Kidney epithelial cell (primary cell): Measurements from ENCODE around the gene TFIP11. TPM values are rescaled to one million over a fixed set of nuclear protein-coding genes. Genes with fewer than 3 reads are reported as not detected.

Source experiments
- DNase-seq: peaks from one replicate; pipeline ENCODE4 v3.0.0-alpha.2; 2010; ENCODE audit warnings: low read depth
- H3K27me3 ChIP-seq: 2 replicates; pipeline ENCODE4 v1.6.0; 2011; ENCODE audit warnings: low read length; ENCODE audit not compliant: control insufficient read depth, insufficient read depth
- H3K36me3 ChIP-seq: 2 replicates; pipeline ENCODE4 v1.5.1; 2011; ENCODE audit warnings: low read length; ENCODE audit not compliant: control insufficient read depth, insufficient read depth
- H3K4me3 ChIP-seq: 2 replicates; pipeline ENCODE4 v1.5.1; 2011; ENCODE audit warnings: low read depth, mild to moderate bottlenecking, control low read depth, low read length
- CTCF ChIP-seq: IDR thresholded peaks from 2 replicates; pipeline ENCODE4 v1.5.1; 2011; ENCODE audit warnings: mild to moderate bottlenecking, moderate library complexity, low read length, control low read depth, inconsistent platforms; ENCODE audit not compliant: insufficient read depth, poor library complexity, severe bottlenecking
- total RNA-seq: library from RNA; depleted of rRNA; stranded (reverse); fragments of >200 nt; gene quantifications from 2 replicates; pipeline ENCODE4 v1.2.3, GENCODE V29; 2015

Gene TFIP11
- total RNA-seq, 1 donor from 2014 or later = 45.8 TPM

- DNase-seq = no peak
- Histone ChIP-seq H3K36me3 (peaks cover 1% of the 10 kb centered on the region), H3K4me3 (no peak overlapping the region), H3K27me3 (no peaks in the 10 kb centered on the region)
- no peak for TF ChIP-seq CTCF
These were observed 33.6 kb upstream of the TFIP11 start for GRCh38 chr22:26545827-26546226.

GRCh38 chr22:26545385-26545784, 33.1 kb upstream of the TFIP11 start:
- H3K36me3 ChIP-seq = peaks cover 1% of the 10 kb centered on the region
- no peak overlapping the region for H3K4me3 ChIP-seq
- no peak for DNase-seq
- no peaks in the 10 kb centered on the region for H3K27me3 ChIP-seq
- TF ChIP-seq CTCF = no peak

- Histone ChIP-seq H3K4me3 (no peak overlapping the region), H3K36me3 (peaks cover 1% of the 10 kb centered on the region), H3K27me3 (no peaks in the 10 kb centered on the region)
- no peak for TF ChIP-seq CTCF
- no peak for DNase-seq
These were observed 32.2 kb upstream of the TFIP11 start for GRCh38 chr22:26544489-26544888.

GRCh38 chr22:26542831-26543230, 30.6 kb upstream of the TFIP11 start:
- Histone ChIP-seq H3K36me3 (peaks cover 1% of the 10 kb centered on the region), H3K27me3 (no peaks in the 10 kb centered on the region), H3K4me3 (no peak overlapping the region)
- no peak for DNase-seq
- TF ChIP-seq CTCF = no peak

- H3K4me3 ChIP-seq = no peak overlapping the region
- no peak for DNase-seq
- H3K36me3 ChIP-seq = peaks cover 1% of the 10 kb centered on the region
- no peak for TF ChIP-seq CTCF
- H3K27me3 ChIP-seq = no peaks in the 10 kb centered on the region
These were observed 29.0 kb upstream of the TFIP11 start for GRCh38 chr22:26541167-26541819.

GRCh38 chr22:26540119-26540518, 27.8 kb upstream of the TFIP11 start:
- Histone ChIP-seq H3K27me3 (no peaks in the 10 kb centered on the region), H3K4me3 (no peak overlapping the region), H3K36me3 (peaks cover 1% of the 10 kb centered on the region)
- DNase-seq = no peak
- TF ChIP-seq CTCF = no peak
